HEK293 (cell line): ENCODE data around the gene TINAGL1.

Source experiments
- CTCF ChIA-PET: fragments of 350-600 bp; formaldehyde crosslinking; extraction: SDS; loops from one replicate; lab custom pipeline; 2021; ENCODE audit warnings: antibody characterized with exemption; lab: Yijun Ruan, JAX
- POLR2A ChIA-PET: fragments of 300-600 bp; formaldehyde crosslinking; extraction: SDS; loops from one replicate; lab custom pipeline; 2020; ENCODE audit warnings: antibody characterized with exemption, inconsistent platforms; lab: Yijun Ruan, JAX
- H3K27ac ChIP-seq: fragments of 200-500 bp; sonication (Bioruptor generic); 2 replicates; pipeline ENCODE4 v1.5.1; 2014; ENCODE audit warnings: low read depth, low read length, control low read depth, inconsistent platforms; ENCODE audit errors: extremely low read depth
- H3K36me3 ChIP-seq, 2 experiments: fragments of 200-500 bp in 1 of 2; sonication (Bioruptor generic) in 1 of 2; 1 replicate in 1 of 2; 2 replicates in 1 of 2; pipeline ENCODE4 v1.5.1; 2014 to 2017; ENCODE audit warnings: inconsistent platforms in 2 of 2, low read length in 2 of 2; ENCODE audit not compliant: control insufficient read depth in 2 of 2, insufficient read depth in 1 of 2
- H3K4me1 ChIP-seq: fragments of 200-500 bp; sonication (Bioruptor generic); 2 replicates; pipeline ENCODE4 v1.5.1; 2014; ENCODE audit warnings: mild to moderate bottlenecking, low read length, inconsistent platforms; ENCODE audit not compliant: control insufficient read depth, insufficient read depth
- H3K4me3 ChIP-seq: 2 replicates; pipeline ENCODE4 v1.5.1; 2011; ENCODE audit warnings: low read depth, mild to moderate bottlenecking, control low read depth, low read length, moderate library complexity
- H3K9me3 ChIP-seq: fragments of 200-500 bp; sonication (Bioruptor generic); 2 replicates; pipeline ENCODE4 v1.5.1; 2014; ENCODE audit warnings: low read depth, low read length, inconsistent platforms; ENCODE audit not compliant: control insufficient read depth, insufficient read depth
- BCL11A ChIP-seq: fragments of 450-650 bp; formaldehyde crosslinking; IDR thresholded peaks from 2 replicates; pipeline ENCODE4 v1.5.1; 2016; ENCODE audit warnings: low read depth, missing biosample characterization, missing genetic modification characterization
- FEZF1 ChIP-seq: fragments of 450-650 bp; formaldehyde crosslinking; IDR thresholded peaks from 2 replicates; pipeline ENCODE4 v1.5.1; 2016; ENCODE audit warnings: missing biosample characterization, missing genetic modification characterization
- GFI1B ChIP-seq: fragments of 450-650 bp; formaldehyde crosslinking; IDR thresholded peaks from 2 replicates; pipeline ENCODE4 v1.5.1; 2016; ENCODE audit warnings: missing biosample characterization, missing genetic modification characterization
- KLF16 ChIP-seq: fragments of 450-650 bp; formaldehyde crosslinking; IDR thresholded peaks from 2 replicates; pipeline ENCODE4 v1.5.1; 2017; ENCODE audit warnings: missing biosample characterization, missing genetic modification characterization
- PRDM10 ChIP-seq: fragments of 450-650 bp; formaldehyde crosslinking; IDR thresholded peaks from 2 replicates; pipeline ENCODE4 v1.5.1; 2016; ENCODE audit warnings: missing biosample characterization, missing genetic modification characterization
- TCF7L2 ChIP-seq: IDR thresholded peaks from 2 replicates; pipeline ENCODE4 v1.6.1; 2011; ENCODE audit warnings: low read depth, mild to moderate bottlenecking, inconsistent platforms, low read length, moderate library complexity, borderline replicate concordance
- ZBTB17 ChIP-seq: fragments of 450-650 bp; formaldehyde crosslinking; IDR thresholded peaks from 2 replicates; pipeline ENCODE4 v1.5.1; 2016; ENCODE audit warnings: missing biosample characterization, missing genetic modification characterization
- ZBTB7A ChIP-seq: fragments of 450-650 bp; formaldehyde crosslinking; IDR thresholded peaks from 2 replicates; pipeline ENCODE4 v1.5.1; 2016; ENCODE audit warnings: low read depth, missing biosample characterization, missing genetic modification characterization
- ZFP69B ChIP-seq: fragments of 450-650 bp; formaldehyde crosslinking; IDR thresholded peaks from 2 replicates; pipeline ENCODE4 v1.5.1; 2016; ENCODE audit warnings: missing biosample characterization, missing genetic modification characterization
- ZNF10 ChIP-seq: fragments of 450-650 bp; formaldehyde crosslinking; IDR thresholded peaks from 2 replicates; pipeline ENCODE4 v1.5.1; 2017; ENCODE audit warnings: missing biosample characterization, missing genetic modification characterization
- ZNF148 ChIP-seq: fragments of 450-650 bp; formaldehyde crosslinking; IDR thresholded peaks from 2 replicates; pipeline ENCODE4 v1.5.0; 2017; ENCODE audit warnings: missing biosample characterization, missing genetic modification characterization, borderline replicate concordance
- ZNF174 ChIP-seq: fragments of 450-650 bp; formaldehyde crosslinking; IDR thresholded peaks from 2 replicates; pipeline ENCODE4 v1.5.0; 2017; ENCODE audit warnings: missing biosample characterization, mild to moderate bottlenecking, missing genetic modification characterization
- ZNF19 ChIP-seq: fragments of 450-650 bp; formaldehyde crosslinking; IDR thresholded peaks from 2 replicates; pipeline ENCODE4; 2016; ENCODE audit warnings: missing biosample characterization, missing genetic modification characterization, low read depth
- ZNF2 ChIP-seq: fragments of 450-650 bp; formaldehyde crosslinking; IDR thresholded peaks from 2 replicates; pipeline ENCODE4 v1.5.1; 2016; ENCODE audit warnings: missing biosample characterization, missing genetic modification characterization
- ZNF202 ChIP-seq: fragments of 450-650 bp; formaldehyde crosslinking; IDR thresholded peaks from 2 replicates; pipeline ENCODE4 v1.5.1; 2016; ENCODE audit warnings: missing biosample characterization, missing genetic modification characterization, borderline replicate concordance
- ZNF23 ChIP-seq: fragments of 450-650 bp; formaldehyde crosslinking; IDR thresholded peaks from 2 replicates; pipeline ENCODE4 v1.5.1; 2016; ENCODE audit warnings: missing biosample characterization, missing genetic modification characterization, borderline replicate concordance
- ZNF394 ChIP-seq: fragments of 450-650 bp; formaldehyde crosslinking; IDR thresholded peaks from 2 replicates; pipeline ENCODE4 v1.5.1; 2016; ENCODE audit warnings: missing biosample characterization, missing genetic modification characterization, mild to moderate bottlenecking, moderate library complexity, borderline replicate concordance
- ZNF423 ChIP-seq: fragments of 450-650 bp; formaldehyde crosslinking; IDR thresholded peaks from 2 replicates; pipeline ENCODE4 v1.5.1; 2016; ENCODE audit warnings: missing biosample characterization, missing genetic modification characterization
- ZNF510 ChIP-seq: fragments of 450-650 bp; formaldehyde crosslinking; IDR thresholded peaks from 2 replicates; pipeline ENCODE4 v1.5.1; 2018; ENCODE audit warnings: mild to moderate bottlenecking, missing genetic modification characterization, missing biosample characterization; ENCODE audit not compliant: insufficient replicate concordance
- ZNF514 ChIP-seq: fragments of 450-650 bp; formaldehyde crosslinking; IDR thresholded peaks from 2 replicates; pipeline ENCODE4 v1.5.1; 2016; ENCODE audit warnings: missing biosample characterization, missing genetic modification characterization
- ZNF548 ChIP-seq: fragments of 450-650 bp; formaldehyde crosslinking; IDR thresholded peaks from 2 replicates; pipeline ENCODE4 v1.5.1; 2016; ENCODE audit warnings: missing biosample characterization, missing genetic modification characterization
- ZNF600 ChIP-seq: fragments of 450-650 bp; formaldehyde crosslinking; IDR thresholded peaks from 2 replicates; pipeline ENCODE4 v1.5.1; 2016; ENCODE audit warnings: missing biosample characterization, missing genetic modification characterization
- ZNF621 ChIP-seq: fragments of 450-650 bp; formaldehyde crosslinking; IDR thresholded peaks from 2 replicates; pipeline ENCODE4 v1.5.1; 2017; ENCODE audit warnings: missing biosample characterization, missing genetic modification characterization
- ZNF623 ChIP-seq: fragments of 450-650 bp; formaldehyde crosslinking; IDR thresholded peaks from 2 replicates; pipeline ENCODE4 v1.5.1; 2016; ENCODE audit warnings: missing biosample characterization, missing genetic modification characterization
- ZNF626 ChIP-seq: fragments of 450-650 bp; sonication (Bioruptor Pico); formaldehyde crosslinking; IDR thresholded peaks from 2 replicates; pipeline ENCODE4 v1.5.1; 2018; ENCODE audit warnings: missing biosample characterization, missing genetic modification characterization, inconsistent platforms
- ZNF707 ChIP-seq: fragments of 450-650 bp; formaldehyde crosslinking; IDR thresholded peaks from 2 replicates; pipeline ENCODE4 v1.5.1; 2016; ENCODE audit warnings: missing biosample characterization, missing genetic modification characterization
- ZNF791 ChIP-seq: fragments of 450-650 bp; formaldehyde crosslinking; IDR thresholded peaks from 2 replicates; pipeline ENCODE4 v1.5.1; 2016; ENCODE audit warnings: missing biosample characterization, missing genetic modification characterization
- ZSCAN16 ChIP-seq: fragments of 450-650 bp; formaldehyde crosslinking; IDR thresholded peaks from 2 replicates; pipeline ENCODE4 v1.5.1; 2016; ENCODE audit warnings: missing biosample characterization, missing genetic modification characterization
- ZSCAN23 ChIP-seq: fragments of 450-650 bp; formaldehyde crosslinking; IDR thresholded peaks from 2 replicates; pipeline ENCODE4 v1.5.1; 2016; ENCODE audit warnings: missing biosample characterization, missing genetic modification characterization
- TF ChIP-seq, protein P1 (sequence below): fragments of 450-650 bp; formaldehyde crosslinking; IDR thresholded peaks from 2 replicates; pipeline ENCODE4 v1.5.1; 2016; ENCODE audit warnings: missing biosample characterization, missing genetic modification characterization

TINAGL1 gene

GRCh38 chr1:31593136-31593665 is 16.9 kb downstream of the TINAGL1 start (continued):
- no peak for TF ChIP-seq ZNF19
- no peak for TF ChIP-seq ZNF514 (tag by site-specific recombination)
- TF ChIP-seq ZNF23 (tag by site-specific recombination): no peak
- no peak for TF ChIP-seq BCL11A (tag by site-specific recombination)

DNA sequence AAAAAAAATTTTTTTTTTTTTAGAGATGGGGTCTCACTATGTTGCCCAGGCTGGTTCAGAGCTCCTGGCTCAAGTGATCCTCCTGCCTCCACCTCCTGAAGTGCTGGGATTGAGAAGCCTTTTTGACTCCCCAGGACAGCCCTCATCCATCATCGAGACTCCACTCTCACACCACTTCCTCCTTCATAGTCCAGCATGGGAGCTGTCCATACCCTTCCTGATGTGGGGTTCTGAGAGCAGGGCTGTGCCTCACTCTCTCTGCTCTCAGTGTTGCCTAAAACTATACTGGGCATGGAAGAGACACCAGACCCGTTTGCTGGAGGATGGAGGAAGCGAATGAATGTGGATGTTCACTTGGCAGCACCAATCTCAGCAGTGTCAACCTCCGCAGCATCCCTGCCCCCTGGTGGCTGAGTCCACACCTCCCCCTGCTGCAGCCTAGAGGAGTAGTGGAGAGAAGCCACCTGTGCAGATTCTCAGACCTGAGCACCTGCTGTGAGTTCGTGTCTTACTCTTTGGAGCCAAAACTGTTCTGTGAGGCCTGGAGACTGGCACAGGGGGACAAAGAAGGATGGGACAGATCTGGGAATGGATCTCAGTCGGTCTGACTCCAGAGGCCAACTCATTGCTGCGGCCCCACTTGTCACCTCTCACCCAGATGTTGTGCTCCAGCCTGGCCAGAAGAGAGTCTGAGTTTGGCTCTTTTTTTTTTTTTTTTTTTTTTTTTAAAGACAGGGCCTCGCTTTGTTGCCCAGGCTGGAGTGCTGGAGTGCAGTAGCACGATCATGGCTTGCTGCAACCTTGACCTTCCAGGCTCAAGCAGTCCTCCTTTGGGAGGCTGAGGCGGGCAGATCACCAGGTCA is 17.7 kb downstream of the TINAGL1 start:
- no peak overlapping the region for H3K4me3 ChIP-seq
- H3K9me3 ChIP-seq: no peaks in the 10 kb centered on the region
- H3K4me1 ChIP-seq: no peaks in the 10 kb centered on the region
- no peaks in the 10 kb centered on the region for H3K36me3 ChIP-seq
- CTCF ChIA-PET: interaction anchor here (0.7 to 9.6 kb wide), 17 partner anchors 9 to 274 kb away, joined by 3 to 120 read pairs (median 6); no protein-coding TSS in a partner anchor
- no peak overlapping the region for H3K27ac ChIP-seq
- POLR2A ChIA-PET: no interaction called here
- peak; percentile 35; the same call in 1 of the 2 replicates for TF ChIP-seq ZNF394 (tag by site-specific recombination)
- TF ChIP-seq ZNF548 (tag by site-specific recombination): no peak
- peak; percentile 60; the same call in 1 of the 2 replicates for TF ChIP-seq ZBTB17 (tag by site-specific recombination)
- TF ChIP-seq, protein P1, sequence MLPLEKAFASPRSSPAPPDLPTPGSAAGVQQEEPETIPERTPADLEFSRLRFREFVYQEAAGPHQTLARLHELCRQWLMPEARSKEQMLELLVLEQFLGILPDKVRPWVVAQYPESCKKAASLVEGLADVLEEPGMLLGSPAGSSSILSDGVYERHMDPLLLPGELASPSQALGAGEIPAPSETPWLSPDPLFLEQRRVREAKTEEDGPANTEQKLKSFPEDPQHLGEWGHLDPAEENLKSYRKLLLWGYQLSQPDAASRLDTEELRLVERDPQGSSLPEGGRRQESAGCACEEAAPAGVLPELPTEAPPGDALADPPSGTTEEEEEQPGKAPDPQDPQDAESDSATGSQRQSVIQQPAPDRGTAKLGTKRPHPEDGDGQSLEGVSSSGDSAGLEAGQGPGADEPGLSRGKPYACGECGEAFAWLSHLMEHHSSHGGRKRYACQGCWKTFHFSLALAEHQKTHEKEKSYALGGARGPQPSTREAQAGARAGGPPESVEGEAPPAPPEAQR (tag by site-specific recombination): no peak
- TF ChIP-seq ZNF510 (tag by site-specific recombination): no peak
- TF ChIP-seq ZNF623: no peak
- TF ChIP-seq ZNF626 (tag by site-specific recombination): no peak
- TF ChIP-seq ZBTB7A (tag by site-specific recombination): no peak
- no peak for TF ChIP-seq PRDM10
- TF ChIP-seq KLF16 (tag by site-specific recombination): 0 out of 2 replicates have a peak, but pooled peaks have one; percentile 32
- TF ChIP-seq ZNF600 (tag by site-specific recombination): 0 out of 2 replicates have a peak, but pooled peaks have one; percentile 24
- TF ChIP-seq ZNF10: no peak
- TF ChIP-seq ZSCAN23: no peak
- TF ChIP-seq GFI1B: peak; percentile 78
- no peak for TF ChIP-seq TCF7L2
- TF ChIP-seq ZNF707 (tag by site-specific recombination): no peak
- TF ChIP-seq ZNF2 (tag by site-specific recombination): peak; percentile 95
- no peak for TF ChIP-seq ZNF202 (tag by site-specific recombination)
- no peak for TF ChIP-seq ZNF174 (tag by site-specific recombination)
- TF ChIP-seq ZFP69B (tag by site-specific recombination): no peak
- TF ChIP-seq ZNF791: no peak
- no peak for TF ChIP-seq ZNF621 (tag by site-specific recombination)
- no peak for TF ChIP-seq ZNF148 (tag by site-specific recombination)
- TF ChIP-seq ZSCAN16 (tag by site-specific recombination): no peak
- no peak for TF ChIP-seq ZNF423 (tag by site-specific recombination)
- TF ChIP-seq FEZF1 (tag by site-specific recombination): peak; percentile 94
